Activated CD4-positive, alpha-beta T cell treated with anti-CD3 and anti-CD28 coated beads, Interleukin-2, amount 10 ng/mL, durations not matched to agents 24 days and 14 days (primary cell): ENCODE measurements around the gene UST. TPM values are rescaled to one million over a fixed set of nuclear protein-coding genes. Genes with fewer than 3 reads are reported as not detected.
"Not testable (repeated sequence)": the region's sequence is repeated elsewhere in the genome, so short reads cannot be mapped to it uniquely, and the experiment has no call there.

ENCODE experiments used
- DNase-seq: peaks from one replicate; pipeline ENCODE4 v3.0.0; 2022
- H3K27ac Mint-ChIP-seq: one replicate; pipeline ENCODE4 v1.8.0; 2022; ENCODE audit warnings: mild to moderate bottlenecking, mixed read lengths
- H3K27me3 Mint-ChIP-seq: one replicate; pipeline ENCODE4 v1.8.0; 2022; ENCODE audit warnings: mixed read lengths
- H3K36me3 Mint-ChIP-seq: one replicate; pipeline ENCODE4 v1.8.0; 2022; ENCODE audit warnings: low read depth, mild to moderate bottlenecking, mixed read lengths
- H3K4me1 Mint-ChIP-seq: one replicate; pipeline ENCODE4 v1.8.0; 2021; ENCODE audit warnings: mixed read lengths
- H3K4me3 Mint-ChIP-seq: one replicate; pipeline ENCODE4 v1.8.0; 2022; ENCODE audit warnings: mild to moderate bottlenecking, moderate library complexity, mixed read lengths
- H3K9me3 Mint-ChIP-seq: one replicate; pipeline ENCODE4 v1.8.0; 2021; ENCODE audit warnings: mixed read lengths
- intact Hi-C: fragments of 100-400 bp; cut with micrococcal nuclease; formaldehyde crosslinking; loops from one replicate; pipeline ENCODE4 v1.15.1; 2023
- total RNA-seq: library from RNA; stranded (reverse); gene quantifications from 2 replicates; pipeline ENCODE4 v1.2.3, GENCODE V29; 2022

The UST gene
- total RNA-seq, 1 donor from 2014 or later = 0.70 TPM

DNA sequence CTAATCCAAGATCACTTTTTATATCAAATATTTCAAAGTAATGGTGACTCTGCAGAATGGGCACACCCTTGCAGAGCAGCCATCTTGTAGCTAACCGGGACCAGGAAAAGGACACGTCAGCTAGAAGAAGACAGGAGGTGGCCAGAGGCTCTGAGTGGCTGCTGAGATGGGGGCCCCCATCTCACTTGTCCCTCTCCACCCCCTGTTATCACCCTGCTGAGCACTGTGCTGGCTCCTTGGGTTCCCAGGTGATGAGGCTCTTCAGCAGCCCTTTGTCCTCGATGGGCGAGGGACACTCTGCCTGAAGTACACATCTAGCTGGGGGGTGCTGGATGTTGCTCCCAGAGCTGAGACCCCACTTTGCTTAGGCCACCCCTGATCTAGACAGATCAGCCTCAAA lies 126.3 kb downstream of the UST start:
- no peaks in the 10 kb centered on the region for H3K27me3 Mint-ChIP-seq
- H3K36me3 Mint-ChIP-seq = no peaks in the 10 kb centered on the region
- H3K9me3 Mint-ChIP-seq = no peaks in the 10 kb centered on the region
- H3K4me1 Mint-ChIP-seq = no peaks in the 10 kb centered on the region
- no peak overlapping the region for H3K4me3 Mint-ChIP-seq
- intact Hi-C loops = no loop called here
- DNase-seq = no peak
- no peak overlapping the region for H3K27ac Mint-ChIP-seq

DNA sequence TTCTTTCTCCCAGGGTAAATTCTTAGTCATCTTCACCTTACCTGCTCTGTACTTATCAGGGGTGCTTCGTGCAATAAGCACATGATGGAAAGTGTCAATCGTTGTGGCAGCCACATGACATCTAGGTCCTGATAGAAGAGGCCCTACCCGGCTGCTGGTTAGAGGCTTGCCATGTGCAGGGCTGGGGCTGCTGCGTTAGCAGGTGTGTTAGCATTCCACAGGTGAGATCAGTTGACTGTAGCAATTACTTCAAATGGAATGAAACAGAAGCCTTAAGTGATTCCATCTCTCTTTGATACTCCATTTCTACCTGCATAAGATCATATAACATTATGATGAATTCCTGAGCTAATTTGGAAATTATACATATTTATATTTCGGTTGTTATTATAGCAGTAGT lies 127.0 kb downstream of the UST start:
- Mint-ChIP-seq H3K27me3 (no peaks in the 10 kb centered on the region), H3K36me3 (no peaks in the 10 kb centered on the region), H3K4me1 (no peaks in the 10 kb centered on the region), H3K9me3 (no peaks in the 10 kb centered on the region), H3K27ac (no peak overlapping the region), H3K4me3 (no peak overlapping the region)
- DNase-seq = no peak
- intact Hi-C loops = no loop called here

DNA sequence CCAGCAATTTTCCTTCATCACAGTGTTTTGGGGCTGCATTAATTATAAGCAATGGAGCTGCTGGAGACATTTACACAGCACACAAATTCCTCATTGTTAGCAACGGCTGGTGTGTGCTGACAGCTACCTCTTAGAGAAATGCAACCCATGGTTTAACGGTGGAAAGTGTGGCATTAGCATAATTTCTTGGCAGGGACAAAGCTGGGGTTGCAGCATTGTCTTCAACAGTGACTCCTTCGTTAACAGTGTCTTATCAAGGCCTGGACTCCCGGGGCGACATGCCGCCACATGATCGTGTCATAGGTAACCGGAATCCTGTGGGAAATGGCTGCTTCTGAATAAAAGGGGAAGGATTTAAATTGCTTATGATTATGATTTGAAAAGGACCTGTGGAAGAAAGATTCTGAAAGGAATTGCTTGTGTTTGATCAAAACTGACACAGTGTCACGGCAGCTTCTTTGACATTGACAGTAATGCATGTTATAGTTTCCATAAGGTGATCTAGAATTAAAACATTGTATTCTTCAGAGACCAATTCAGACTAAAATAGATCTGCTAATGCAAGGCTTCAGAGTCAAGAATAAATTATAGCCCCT lies 128.0 kb downstream of the UST start:
- DNase-seq = no peak
- intact Hi-C loops = no loop called here
- H3K9me3 Mint-ChIP-seq = no peaks in the 10 kb centered on the region
- H3K4me3 Mint-ChIP-seq = no peak overlapping the region
- no peaks in the 10 kb centered on the region for H3K36me3 Mint-ChIP-seq
- H3K27ac Mint-ChIP-seq = no peak overlapping the region
- H3K27me3 Mint-ChIP-seq = no peaks in the 10 kb centered on the region
- no peaks in the 10 kb centered on the region for H3K4me1 Mint-ChIP-seq

DNA sequence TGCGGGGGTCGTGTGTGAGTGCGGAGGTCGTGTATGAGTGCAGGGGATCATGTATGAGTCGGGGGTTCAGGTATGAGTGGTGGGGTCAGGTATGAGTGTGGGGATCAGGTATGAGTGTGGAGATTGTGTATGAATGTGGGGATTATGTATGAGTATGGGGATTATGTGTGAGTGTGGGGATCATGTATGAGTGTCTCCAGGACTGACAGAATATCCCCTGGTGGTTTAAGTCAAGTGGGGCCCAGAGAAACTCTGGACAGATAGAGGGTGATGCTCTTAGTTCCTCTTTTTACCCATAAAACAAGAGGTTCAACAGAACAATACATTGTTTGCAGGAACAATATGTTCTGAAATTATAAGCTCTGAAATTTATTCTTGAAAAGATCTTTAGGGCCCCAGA lies 131.9 kb downstream of the UST start:
- H3K4me3 Mint-ChIP-seq = no peak overlapping the region
- H3K27me3 Mint-ChIP-seq = no peaks in the 10 kb centered on the region
- no peaks in the 10 kb centered on the region for H3K9me3 Mint-ChIP-seq
- H3K27ac Mint-ChIP-seq = no peak overlapping the region
- no peaks in the 10 kb centered on the region for H3K4me1 Mint-ChIP-seq
- intact Hi-C loops = no loop called here
- DNase-seq = no peak
- H3K36me3 Mint-ChIP-seq = no peaks in the 10 kb centered on the region

DNA sequence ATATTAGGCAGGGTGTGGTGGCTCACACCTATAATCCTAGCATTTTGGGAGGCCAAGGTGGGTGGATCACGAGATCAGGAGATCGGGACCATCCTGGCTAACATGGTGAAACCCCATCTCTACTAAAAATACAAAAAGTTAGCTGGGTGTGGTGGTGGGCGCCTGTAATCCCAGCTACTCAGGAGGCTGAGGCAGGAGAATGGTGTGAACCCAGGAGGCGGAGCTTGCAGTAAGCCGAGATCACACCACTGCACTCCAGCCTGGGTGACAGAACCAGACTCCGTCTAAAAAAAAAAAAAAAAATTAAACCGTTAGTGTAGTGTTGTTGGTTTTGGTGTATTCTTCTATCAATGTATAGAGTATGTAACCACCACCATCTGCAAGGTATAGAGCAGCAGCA lies 133.9 kb downstream of the UST start:
- H3K9me3 Mint-ChIP-seq, DNase-seq, H3K36me3 Mint-ChIP-seq, H3K4me3 Mint-ChIP-seq, H3K27me3 Mint-ChIP-seq, intact Hi-C loops, H3K27ac Mint-ChIP-seq, H3K4me1 Mint-ChIP-seq: not testable (repeated sequence)

DNA sequence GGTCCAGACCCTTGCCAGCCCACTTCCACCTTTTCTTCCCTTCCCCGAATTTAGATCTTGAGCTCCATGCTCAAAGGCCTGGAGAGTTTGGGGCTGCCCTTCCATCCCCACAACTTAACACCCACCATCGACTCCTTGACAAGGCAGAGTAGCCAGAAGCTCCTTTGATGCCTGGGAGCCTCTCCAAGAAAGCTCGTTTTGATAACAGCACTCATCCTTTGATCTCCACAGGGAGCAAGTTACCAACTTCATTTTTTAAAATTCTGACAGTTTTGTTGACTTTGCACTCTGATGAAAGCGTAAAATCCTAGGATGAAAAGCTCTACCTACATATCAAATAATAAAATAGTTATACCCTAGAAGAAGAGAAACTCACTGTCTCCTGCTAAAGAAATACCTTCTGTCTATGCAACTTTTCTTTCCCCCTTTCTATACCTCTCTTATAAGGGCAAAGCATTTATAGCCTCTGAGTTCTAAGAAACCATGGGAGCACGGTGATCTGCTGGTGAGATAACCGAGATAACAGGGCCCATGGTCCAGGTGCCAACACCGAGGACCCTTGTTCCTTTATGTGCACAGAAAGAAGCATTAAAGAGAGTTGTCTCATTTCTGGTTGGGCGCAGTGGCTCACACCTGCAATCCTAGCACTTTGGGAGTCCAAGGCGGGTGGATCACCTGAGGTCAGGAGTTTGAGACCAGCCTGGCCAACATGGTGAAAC lies 134.9 kb downstream of the UST start:
- H3K27me3 Mint-ChIP-seq = no peaks in the 10 kb centered on the region
- no peak for DNase-seq
- H3K36me3 Mint-ChIP-seq = no peaks in the 10 kb centered on the region
- intact Hi-C loops = no loop called here
- no peaks in the 10 kb centered on the region for H3K4me1 Mint-ChIP-seq
- no peak overlapping the region for H3K4me3 Mint-ChIP-seq
- no peak overlapping the region for H3K27ac Mint-ChIP-seq
- no peaks in the 10 kb centered on the region for H3K9me3 Mint-ChIP-seq

DNA sequence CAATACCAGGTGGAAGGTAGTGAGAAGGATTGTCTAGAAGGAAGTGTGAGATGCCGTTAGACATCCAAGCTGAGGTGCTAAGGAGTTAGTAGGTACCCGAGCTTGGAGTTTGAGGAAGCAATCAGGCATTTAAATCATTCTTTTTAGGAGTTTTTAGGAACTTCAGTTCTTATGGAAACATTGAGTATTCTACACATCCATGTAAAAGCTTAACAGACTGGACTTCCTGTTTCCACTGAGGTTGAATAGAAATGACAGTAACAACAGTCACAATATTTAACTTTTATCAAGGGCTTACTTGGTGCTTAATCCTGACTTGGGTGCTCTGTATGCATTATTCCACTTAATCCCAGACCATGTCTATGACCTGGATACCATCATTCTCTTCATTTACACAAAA lies 136.4 kb downstream of the UST start:
- Mint-ChIP-seq H3K36me3 (no peaks in the 10 kb centered on the region), H3K4me1 (no peaks in the 10 kb centered on the region), H3K4me3 (no peak overlapping the region), H3K27ac (no peak overlapping the region), H3K9me3 (no peaks in the 10 kb centered on the region), H3K27me3 (no peaks in the 10 kb centered on the region)
- no peak for DNase-seq
- intact Hi-C loops = no loop called here

DNA sequence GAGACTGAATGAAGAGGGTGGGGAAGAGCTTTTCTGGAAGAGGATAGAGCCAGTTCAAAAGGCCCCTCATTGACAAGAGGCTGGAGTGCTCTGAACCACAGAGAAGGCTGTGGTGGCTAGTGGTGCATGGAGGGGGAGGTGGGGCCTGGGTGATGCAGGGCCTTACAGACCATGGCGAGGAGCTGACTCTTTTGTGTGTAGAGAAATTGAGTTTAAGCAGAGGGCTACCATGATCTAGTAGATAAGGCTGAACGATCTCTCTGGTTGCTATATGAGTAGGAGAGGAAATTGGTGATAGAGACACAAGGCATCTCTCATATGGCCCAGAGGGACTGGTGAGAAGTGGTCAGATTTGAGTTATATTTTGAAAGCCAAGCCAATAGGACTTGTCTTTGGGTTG lies 137.6 kb downstream of the UST start:
- Mint-ChIP-seq H3K4me3 (no peak overlapping the region), H3K4me1 (no peaks in the 10 kb centered on the region), H3K27me3 (no peaks in the 10 kb centered on the region), H3K27ac (no peak overlapping the region), H3K36me3 (no peaks in the 10 kb centered on the region), H3K9me3 (no peaks in the 10 kb centered on the region)
- intact Hi-C loops = no loop called here
- no peak for DNase-seq

DNA sequence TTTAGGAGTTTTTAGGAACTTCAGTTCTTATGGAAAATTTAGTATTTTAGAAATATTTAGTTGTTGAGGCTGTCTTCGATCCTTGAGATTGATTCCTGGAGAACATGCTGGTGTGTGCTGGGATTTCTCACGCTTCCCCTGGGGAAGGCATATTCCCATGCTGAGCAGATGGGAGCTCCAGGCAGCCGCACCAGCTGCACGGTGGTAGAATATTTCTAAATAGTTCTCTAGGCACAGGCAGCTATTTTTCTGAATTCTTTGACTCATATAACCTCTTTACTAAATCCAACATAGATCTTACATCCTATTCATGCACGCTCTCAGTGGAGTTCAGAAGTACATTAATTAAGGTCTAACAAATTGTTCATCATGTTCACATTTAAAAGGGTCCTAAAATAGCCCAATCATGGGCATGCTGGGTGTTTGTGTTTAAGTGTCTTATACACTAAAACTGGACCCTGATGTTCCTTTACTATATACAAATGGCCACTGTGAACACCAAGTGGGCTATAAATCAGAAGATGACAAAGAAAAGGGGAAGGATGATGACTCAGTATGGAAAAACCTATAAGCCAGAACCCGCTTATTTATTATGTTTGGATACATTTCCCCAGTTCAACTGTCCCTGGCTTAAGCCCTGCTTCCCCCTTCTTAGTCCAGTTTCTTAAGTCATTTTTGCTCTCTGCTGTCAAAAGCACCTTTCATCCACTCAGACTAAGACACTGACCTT lies 138.5 kb downstream of the UST start:
- Mint-ChIP-seq H3K27ac (no peak overlapping the region), H3K9me3 (no peaks in the 10 kb centered on the region), H3K36me3 (no peaks in the 10 kb centered on the region), H3K4me1 (no peaks in the 10 kb centered on the region), H3K4me3 (no peak overlapping the region), H3K27me3 (no peaks in the 10 kb centered on the region)
- intact Hi-C loops = no loop called here
- no peak for DNase-seq

DNA sequence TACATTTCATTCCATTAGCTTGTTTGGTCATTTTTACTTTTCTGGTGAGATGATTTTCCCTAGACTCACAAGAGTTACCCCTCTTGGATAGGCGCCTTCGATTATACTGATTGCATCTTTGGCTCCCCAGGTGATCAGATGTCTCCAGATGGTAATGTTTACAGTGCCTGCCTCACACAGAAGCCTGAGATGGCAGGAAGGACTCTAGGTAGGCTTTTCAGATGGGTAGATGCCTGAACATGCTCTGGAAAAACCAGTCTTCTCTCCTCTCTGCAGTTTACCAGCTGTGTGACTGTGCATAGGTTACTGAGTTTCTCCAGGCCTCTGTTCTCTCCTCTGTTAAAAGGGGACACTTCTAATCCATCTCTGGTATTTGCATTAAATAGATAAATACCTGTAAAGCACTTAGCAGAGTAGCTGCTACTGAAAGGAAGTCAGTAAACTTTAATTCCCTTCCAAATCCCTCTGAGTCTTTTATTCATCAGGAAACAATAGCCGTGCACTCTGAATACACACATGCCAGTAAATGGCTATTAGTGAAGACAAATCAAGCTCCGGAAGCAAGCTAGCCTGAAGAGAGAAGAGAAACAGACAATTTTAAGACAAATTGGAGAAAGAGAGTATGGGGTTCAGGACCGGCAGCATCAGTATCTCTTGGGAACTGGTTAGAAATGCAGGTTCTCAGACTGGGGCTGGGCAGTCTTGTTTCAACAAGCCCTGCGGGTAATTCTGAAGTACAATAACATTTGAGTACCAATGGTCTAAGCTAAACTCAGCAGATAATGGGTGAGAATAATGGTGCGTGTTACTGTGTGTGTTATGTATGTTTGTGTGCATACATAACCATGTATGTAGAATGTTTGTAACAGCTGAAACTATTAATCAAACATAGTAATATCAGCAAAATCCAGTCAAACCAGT lies 139.4 kb downstream of the UST start:
- DNase-seq = no peak
- intact Hi-C loops = no loop called here
- Mint-ChIP-seq H3K4me1 (no peaks in the 10 kb centered on the region), H3K27me3 (no peaks in the 10 kb centered on the region), H3K4me3 (no peak overlapping the region), H3K36me3 (no peaks in the 10 kb centered on the region), H3K27ac (no peak overlapping the region), H3K9me3 (no peaks in the 10 kb centered on the region)

DNA sequence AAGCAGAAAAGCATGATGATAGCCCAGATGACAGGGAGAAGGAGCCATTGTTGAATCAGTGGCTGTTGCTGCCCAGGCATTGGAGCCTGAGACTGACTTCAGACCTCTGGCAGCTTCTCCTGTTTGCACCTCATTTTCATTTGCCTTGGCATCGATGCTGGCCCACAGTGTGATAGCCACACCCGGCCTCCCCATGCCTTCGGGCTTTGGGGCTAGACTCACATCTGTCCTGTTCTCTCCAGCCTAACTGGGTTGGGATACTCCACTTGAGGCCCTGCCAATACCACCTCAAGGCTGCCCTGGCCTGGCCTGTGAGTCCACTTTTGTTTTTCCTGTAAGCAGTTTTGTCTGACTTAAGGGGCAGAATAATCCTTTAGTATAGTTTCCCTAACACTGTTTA lies 140.4 kb downstream of the UST start:
- no peak overlapping the region for H3K27ac Mint-ChIP-seq
- no peaks in the 10 kb centered on the region for H3K36me3 Mint-ChIP-seq
- no peak for DNase-seq
- no peaks in the 10 kb centered on the region for H3K27me3 Mint-ChIP-seq
- intact Hi-C loops = no loop called here
- no peaks in the 10 kb centered on the region for H3K4me1 Mint-ChIP-seq
- H3K9me3 Mint-ChIP-seq = no peaks in the 10 kb centered on the region
- H3K4me3 Mint-ChIP-seq = no peak overlapping the region

DNA sequence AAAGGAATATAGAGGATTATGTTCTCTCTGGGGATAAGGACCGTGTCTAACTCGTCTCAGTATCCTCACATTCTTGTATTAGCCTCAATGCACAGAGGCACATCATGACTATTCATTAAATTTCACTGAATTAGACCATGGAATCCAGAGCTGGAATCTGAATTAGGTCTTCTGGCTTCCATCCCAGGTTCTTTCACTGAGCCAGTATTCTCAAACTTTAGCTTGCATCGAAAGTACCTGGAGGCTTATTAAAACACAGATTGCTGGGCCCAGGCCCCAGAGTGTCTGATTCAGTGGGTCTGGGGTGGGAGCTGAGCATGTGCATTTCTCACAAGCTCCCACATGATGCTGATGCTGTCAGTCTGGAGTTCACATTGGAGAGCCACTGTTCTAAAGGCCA lies 142.0 kb downstream of the UST start:
- H3K4me1 Mint-ChIP-seq = no peaks in the 10 kb centered on the region
- DNase-seq = no peak
- no peak overlapping the region for H3K27ac Mint-ChIP-seq
- intact Hi-C loops = no loop called here
- H3K27me3 Mint-ChIP-seq = no peaks in the 10 kb centered on the region
- H3K4me3 Mint-ChIP-seq = no peak overlapping the region
- H3K36me3 Mint-ChIP-seq = no peaks in the 10 kb centered on the region
- H3K9me3 Mint-ChIP-seq = no peaks in the 10 kb centered on the region

DNA sequence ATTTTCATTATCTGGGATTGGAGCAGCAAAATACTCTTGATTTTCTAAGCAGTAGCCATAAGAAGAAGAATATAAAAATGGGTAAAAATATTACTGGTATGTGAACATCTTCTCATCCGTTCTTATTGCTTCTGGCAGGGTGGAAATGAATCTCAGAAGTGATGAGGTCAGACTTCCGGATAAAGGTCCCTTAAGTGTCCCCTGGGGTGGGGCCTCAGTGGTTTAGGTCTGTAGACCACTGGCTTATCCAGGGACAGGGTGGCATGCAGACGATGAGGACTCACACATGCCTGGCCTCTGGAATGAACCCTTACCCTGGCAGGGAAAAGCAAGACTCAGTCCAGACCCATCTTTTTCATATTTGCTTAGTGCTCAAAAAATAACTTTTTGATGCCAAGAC lies 143.3 kb downstream of the UST start:
- H3K36me3 Mint-ChIP-seq = no peaks in the 10 kb centered on the region
- H3K4me1 Mint-ChIP-seq = no peaks in the 10 kb centered on the region
- H3K9me3 Mint-ChIP-seq = no peaks in the 10 kb centered on the region
- DNase-seq = no peak
- H3K27me3 Mint-ChIP-seq = no peaks in the 10 kb centered on the region
- H3K4me3 Mint-ChIP-seq = no peak overlapping the region
- intact Hi-C loops = no loop called here
- H3K27ac Mint-ChIP-seq = no peak overlapping the region
